ENCODE results near the gene SAMD4A. TPM values are rescaled to one million over a fixed set of nuclear protein-coding genes. Genes with fewer than 3 reads are reported as not detected.

The SAMD4A gene
- total and polyA plus RNA-seq, 10 donors, result 2.3 to 31.0 (median 21.2) TPM

DNA sequence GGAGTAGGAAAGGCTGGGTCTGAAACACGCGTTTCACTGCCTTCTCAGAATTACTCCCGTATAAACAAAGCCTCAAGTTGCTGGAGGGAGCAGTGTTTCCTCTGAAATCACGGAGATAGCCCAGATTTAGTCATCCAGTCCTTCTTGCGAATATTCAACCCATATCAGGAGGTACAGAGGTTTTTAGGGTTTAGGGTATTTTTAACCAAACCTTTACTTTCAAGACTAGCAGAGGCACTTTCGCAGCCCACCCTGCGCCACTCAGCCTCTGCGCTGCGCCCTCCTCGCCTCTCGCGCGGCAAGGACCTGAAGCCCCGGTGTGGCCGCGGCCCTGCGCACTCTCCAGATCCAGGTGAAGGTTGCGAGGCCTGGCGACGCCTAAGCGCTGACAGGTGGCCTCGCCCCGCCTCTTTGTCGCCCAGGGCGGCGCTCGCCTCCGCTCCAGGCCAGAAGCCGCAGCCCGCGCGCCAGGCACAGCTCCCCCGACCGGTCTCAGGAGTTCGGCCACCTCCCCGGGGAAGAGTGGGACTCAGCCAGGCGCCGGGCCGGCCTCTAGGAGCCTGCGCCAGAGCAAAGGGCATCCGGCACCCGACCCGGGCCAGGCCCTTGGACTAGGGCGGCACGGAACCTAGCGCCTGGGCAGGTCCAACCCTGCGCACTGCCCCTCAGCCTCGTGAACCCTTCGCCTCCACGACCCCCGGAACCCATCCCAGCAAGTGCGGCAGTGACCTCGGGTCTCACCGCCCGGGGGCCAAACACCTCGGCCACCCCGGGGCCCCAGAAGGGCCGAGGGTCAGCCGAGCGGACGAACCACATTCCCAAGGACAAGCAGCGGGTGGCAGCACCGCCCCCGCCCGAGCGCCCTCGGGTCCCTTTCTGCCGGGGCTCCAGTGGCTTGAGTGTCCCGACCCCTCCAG is 1.8 kb upstream of the SAMD4A start:
- no peaks in the 10 kb centered on the region for H3K36me3 ChIP-seq
- peaks cover 14 to 56% (median 44%) of the 10 kb centered on the region in 6 donors for H3K4me1 ChIP-seq
- DNase-seq, result peak; percentile 93
- intact Hi-C loops (cut with DNase I; ENCODE audit: low total_unique reads), result loop anchor here (2.0 to 5.0 kb wide), 2 partner anchors 127 to 208 kb away; no protein-coding TSS in a partner anchor
- H3K9me3 ChIP-seq, result no peaks in the 10 kb centered on the region
- H3K27ac ChIP-seq, result peak overlapping the region; percentile 83 to 95 (median 94)
- H3K4me3 ChIP-seq, result peak overlapping the region; percentile 56 to 77 (median 67)
- H3K27me3 ChIP-seq (replicated peaks in 1 of 7), result peaks cover 0 to 50% (median 0%) of the 10 kb centered on the region in 7 donors
- TF ChIP-seq POLR2A (IDR thresholded peaks at IDR 0.05) (peak in 2 of 3 donors; percentile 6 to 63), POLR2AphosphoS5 (IDR thresholded peaks at IDR 0.05) (peak; percentile 77 to 89 (median 86))
- TF ChIP-seq, protein P1, sequence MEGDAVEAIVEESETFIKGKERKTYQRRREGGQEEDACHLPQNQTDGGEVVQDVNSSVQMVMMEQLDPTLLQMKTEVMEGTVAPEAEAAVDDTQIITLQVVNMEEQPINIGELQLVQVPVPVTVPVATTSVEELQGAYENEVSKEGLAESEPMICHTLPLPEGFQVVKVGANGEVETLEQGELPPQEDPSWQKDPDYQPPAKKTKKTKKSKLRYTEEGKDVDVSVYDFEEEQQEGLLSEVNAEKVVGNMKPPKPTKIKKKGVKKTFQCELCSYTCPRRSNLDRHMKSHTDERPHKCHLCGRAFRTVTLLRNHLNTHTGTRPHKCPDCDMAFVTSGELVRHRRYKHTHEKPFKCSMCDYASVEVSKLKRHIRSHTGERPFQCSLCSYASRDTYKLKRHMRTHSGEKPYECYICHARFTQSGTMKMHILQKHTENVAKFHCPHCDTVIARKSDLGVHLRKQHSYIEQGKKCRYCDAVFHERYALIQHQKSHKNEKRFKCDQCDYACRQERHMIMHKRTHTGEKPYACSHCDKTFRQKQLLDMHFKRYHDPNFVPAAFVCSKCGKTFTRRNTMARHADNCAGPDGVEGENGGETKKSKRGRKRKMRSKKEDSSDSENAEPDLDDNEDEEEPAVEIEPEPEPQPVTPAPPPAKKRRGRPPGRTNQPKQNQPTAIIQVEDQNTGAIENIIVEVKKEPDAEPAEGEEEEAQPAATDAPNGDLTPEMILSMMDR (IDR thresholded peaks at IDR 0.05 in 8 of 11, conservative IDR thresholded peaks at IDR 0.05 in 3 of 11), result peak in 7 of 11 experiments; percentile 8 to 40 (median 13)
- 0 to 1% (median 1%) methylated on average over 44 to 69 of the region's 69 CpGs for WGBS, 5 donors

DNA sequence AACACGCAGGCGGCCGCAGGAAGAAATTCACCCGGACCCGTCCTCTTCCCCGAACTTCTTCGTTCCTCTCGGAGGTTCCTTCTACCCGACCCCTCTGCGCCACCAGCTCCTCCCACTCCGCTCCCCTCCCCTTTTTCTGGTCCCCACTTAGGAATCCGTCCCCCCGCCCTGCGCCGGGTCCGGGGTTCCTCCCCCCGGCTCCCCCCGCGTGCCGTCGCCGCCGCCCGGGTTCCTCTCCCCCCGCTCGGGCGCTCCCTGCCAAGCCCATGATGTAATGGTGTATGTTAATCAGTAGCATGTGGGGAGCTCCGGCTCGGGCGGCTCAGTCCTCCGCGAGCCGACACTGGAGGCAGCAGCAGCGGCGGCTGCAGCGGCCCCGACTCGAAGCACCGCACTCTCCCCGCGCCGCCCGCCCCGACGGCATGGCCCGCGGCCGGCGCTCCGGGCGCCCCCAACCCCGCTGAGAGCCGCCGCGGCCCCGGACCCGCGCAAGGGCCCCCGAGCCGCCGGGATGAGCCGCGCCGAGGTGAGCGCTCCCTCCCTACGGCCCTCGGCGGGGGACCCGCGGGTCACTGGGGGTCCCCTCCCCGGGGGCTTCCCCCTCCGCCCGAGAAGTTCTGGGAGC is 1.0 kb upstream of the SAMD4A start:
- H3K4me1 ChIP-seq, result peaks cover 14 to 64% (median 48%) of the 10 kb centered on the region in 6 donors
- no peaks in the 10 kb centered on the region for H3K36me3 ChIP-seq
- peak in 1 of 3 donors; percentile 81 for TF ChIP-seq POLR2A (IDR thresholded peaks at IDR 0.05)
- TF ChIP-seq, protein P1 (IDR thresholded peaks at IDR 0.05 in 8 of 11, conservative IDR thresholded peaks at IDR 0.05 in 3 of 11), result peak in 1 of 11 experiments; percentile 15
- peak; percentile 90 to 93 (median 92) for TF ChIP-seq POLR2AphosphoS5 (IDR thresholded peaks at IDR 0.05)
- peaks cover 0 to 50% (median 0%) of the 10 kb centered on the region in 7 donors for H3K27me3 ChIP-seq (replicated peaks in 1 of 7)
- H3K4me3 ChIP-seq, result peak overlapping the region; percentile 56 to 77 (median 67)
- intact Hi-C loops (cut with DNase I; ENCODE audit: low total_unique reads), result loop anchor here (2.0 to 5.0 kb wide), 2 partner anchors 126 to 207 kb away; no protein-coding TSS in a partner anchor
- H3K27ac ChIP-seq, result peak overlapping the region; percentile 83 to 95 (median 94)
- peak; percentile 95 for DNase-seq
- H3K9me3 ChIP-seq, result no peaks in the 10 kb centered on the region
- WGBS, 5 donors, result 0 to 1% (median 1%) methylated on average over 22 to 73 of the region's 73 CpGs

DNA sequence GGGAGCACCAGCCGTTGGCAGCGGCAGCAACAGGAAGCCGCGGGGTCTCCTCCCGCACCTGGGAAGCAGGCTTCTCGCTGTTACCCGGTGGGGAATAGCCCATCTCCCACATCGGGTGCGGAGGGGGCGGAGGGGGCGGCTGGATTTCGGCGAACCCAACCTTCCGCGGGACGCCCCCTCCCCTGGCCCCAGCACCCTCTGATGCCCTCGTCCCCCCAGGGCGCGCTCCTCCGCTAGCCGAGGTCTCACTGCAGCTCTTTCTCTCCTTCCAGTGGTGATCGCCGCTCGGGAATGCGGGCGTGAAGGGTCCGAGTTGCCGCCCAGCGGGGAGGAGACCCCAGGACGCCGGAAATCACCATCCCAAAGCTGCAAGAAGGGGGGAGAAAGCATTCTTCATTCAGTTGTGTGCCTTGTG is 303 bp downstream of the SAMD4A start:
- intact Hi-C loops (cut with DNase I; ENCODE audit: low total_unique reads), result loop anchor here (5.0 kb wide), 1 partner anchor 125 kb away; no protein-coding TSS in a partner anchor

More for the DNA sequence above, 303 bp downstream of the SAMD4A start:
- DNase-seq, result no peak
- 0 to 1% (median 0%) methylated on average over 13 to 31 of the region's 31 CpGs for WGBS, 5 donors
- Histone ChIP-seq H3K27me3 (replicated peaks in 1 of 7) (peaks cover 0 to 50% (median 0%) of the 10 kb centered on the region in 7 donors), H3K36me3 (peaks cover 0 to 7% (median 0%) of the 10 kb centered on the region in 6 donors), H3K4me1 (peaks cover 14 to 67% (median 49%) of the 10 kb centered on the region in 6 donors), H3K9me3 (peaks cover 0 to 4% (median 2%) of the 10 kb centered on the region in 8 donors), H3K27ac (peak overlapping the region; percentile 83 to 95 (median 94)), H3K4me3 (peak overlapping the region; percentile 56 to 77 (median 67))
- no peak for TF ChIP-seq POLR2AphosphoS5 (IDR thresholded peaks at IDR 0.05)
- TF ChIP-seq POLR2A (IDR thresholded peaks at IDR 0.05), result no peak
- TF ChIP-seq, protein P1 (IDR thresholded peaks at IDR 0.05 in 8 of 11, conservative IDR thresholded peaks at IDR 0.05 in 3 of 11), result peak in 1 of 11 experiments; percentile 0
